AG04450 (cell line): ENCODE data around the gene SLC25A23. TPM values are rescaled to one million over a fixed set of nuclear protein-coding genes. Genes with fewer than 3 reads are reported as not detected.
A peak's percentile ranks its signal among the peaks of the same experiment; 100 is the strongest.

ENCODE experiments used
- CTCF ChIA-PET: fragments of 300-600, 350-600 bp; formaldehyde crosslinking; extraction: SDS; loops from one replicate; lab custom pipeline; 2022; ENCODE audit warnings: antibody characterized with exemption, inconsistent platforms; lab: Charles Lee
- POLR2A ChIA-PET: fragments of 350-600 bp; formaldehyde crosslinking; extraction: SDS; loops from one replicate; lab custom pipeline; 2021; ENCODE audit warnings: antibody characterized with exemption, inconsistent platforms; lab: Yijun Ruan, JAX
- DNase-seq: peaks from one replicate; pipeline ENCODE4 v3.0.0-alpha.2; 2011; ENCODE audit warnings: low read depth, low spot score
- H3K27ac ChIP-seq: one replicate; pipeline ENCODE4 v1.5.1; 2012; ENCODE audit warnings: low read depth, low read length, control low read depth
- H3K27me3 ChIP-seq: one replicate; pipeline ENCODE4 v1.6.0; 2012; ENCODE audit warnings: low read length; ENCODE audit not compliant: control insufficient read depth, insufficient read depth
- H3K4me3 ChIP-seq: 2 replicates; pipeline ENCODE4 v1.5.1; 2011; ENCODE audit warnings: mild to moderate bottlenecking, low read depth, low read length, control low read depth
- H3K9me3 ChIP-seq: 2 replicates; pipeline ENCODE4 v1.5.1; 2012; ENCODE audit warnings: low read length; ENCODE audit not compliant: control insufficient read depth, insufficient read depth
- polyA plus RNA-seq: library from polyadenylated mRNA; depleted of rRNA; stranded (reverse); fragments of >200 nt; gene quantifications from 2 replicates; pipeline ENCODE4 v1.2.3, GENCODE V29; 2011
- TF ChIP-seq, protein P1 (sequence below): IDR thresholded peaks from 2 replicates; pipeline ENCODE4 v1.5.1; 2011; ENCODE audit warnings: low read depth, low read length, control low read depth, inconsistent platforms

The SLC25A23 gene
- polyA plus RNA-seq, 1 experiment = 8.0 TPM

DNA sequence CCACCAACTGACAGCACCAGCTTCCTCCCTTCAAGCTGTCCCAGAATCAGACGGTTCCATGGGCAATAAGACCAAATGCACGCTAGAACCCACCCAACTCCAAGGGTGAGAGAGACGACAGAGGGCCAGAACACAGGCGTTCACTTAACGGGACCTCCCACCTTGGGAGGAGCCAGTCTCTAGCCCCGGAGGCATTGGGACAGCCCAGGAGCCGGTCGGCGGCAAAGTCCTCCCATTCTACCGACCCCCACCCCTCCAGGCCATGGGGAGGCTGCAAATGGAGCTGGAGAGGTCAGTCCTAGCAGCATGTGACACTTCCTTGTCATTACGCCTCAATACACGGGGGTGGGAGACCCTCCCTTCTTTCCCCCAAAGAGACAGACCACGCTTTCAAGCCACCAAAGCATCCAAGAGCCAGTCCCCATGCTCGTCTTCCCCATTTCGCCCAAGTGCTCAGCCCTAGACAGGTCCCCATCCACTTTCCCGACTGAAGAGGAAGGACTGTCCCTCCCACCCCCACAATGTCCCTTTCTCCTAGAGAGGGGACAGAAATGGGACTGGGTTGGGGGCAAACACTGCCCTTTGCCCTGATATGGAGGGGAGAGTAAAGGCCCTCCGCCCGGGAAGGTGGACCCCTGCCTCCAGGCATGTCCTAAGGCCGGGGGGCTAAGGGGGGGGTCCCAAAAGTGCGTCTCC, 35.9 kb downstream of the SLC25A23 start:
- H3K27me3 ChIP-seq = no peaks in the 10 kb centered on the region
- TF ChIP-seq, protein P1, sequence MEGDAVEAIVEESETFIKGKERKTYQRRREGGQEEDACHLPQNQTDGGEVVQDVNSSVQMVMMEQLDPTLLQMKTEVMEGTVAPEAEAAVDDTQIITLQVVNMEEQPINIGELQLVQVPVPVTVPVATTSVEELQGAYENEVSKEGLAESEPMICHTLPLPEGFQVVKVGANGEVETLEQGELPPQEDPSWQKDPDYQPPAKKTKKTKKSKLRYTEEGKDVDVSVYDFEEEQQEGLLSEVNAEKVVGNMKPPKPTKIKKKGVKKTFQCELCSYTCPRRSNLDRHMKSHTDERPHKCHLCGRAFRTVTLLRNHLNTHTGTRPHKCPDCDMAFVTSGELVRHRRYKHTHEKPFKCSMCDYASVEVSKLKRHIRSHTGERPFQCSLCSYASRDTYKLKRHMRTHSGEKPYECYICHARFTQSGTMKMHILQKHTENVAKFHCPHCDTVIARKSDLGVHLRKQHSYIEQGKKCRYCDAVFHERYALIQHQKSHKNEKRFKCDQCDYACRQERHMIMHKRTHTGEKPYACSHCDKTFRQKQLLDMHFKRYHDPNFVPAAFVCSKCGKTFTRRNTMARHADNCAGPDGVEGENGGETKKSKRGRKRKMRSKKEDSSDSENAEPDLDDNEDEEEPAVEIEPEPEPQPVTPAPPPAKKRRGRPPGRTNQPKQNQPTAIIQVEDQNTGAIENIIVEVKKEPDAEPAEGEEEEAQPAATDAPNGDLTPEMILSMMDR = no peak
- H3K27ac ChIP-seq = peak overlapping the region; percentile 47
- ChIA-PET POLR2A (interaction anchor here (0.6 kb wide), 1 partner anchor 787 kb away, joined by 3 read pairs; no protein-coding TSS in a partner anchor), CTCF (interaction anchor here (0.6 kb wide), 1 partner anchor 159 kb away, joined by 3 read pairs; no protein-coding TSS in a partner anchor)
- no peak for DNase-seq
- H3K4me3 ChIP-seq = peak overlapping the region; percentile 96
- H3K9me3 ChIP-seq = peaks cover 11% of the 10 kb centered on the region

DNA sequence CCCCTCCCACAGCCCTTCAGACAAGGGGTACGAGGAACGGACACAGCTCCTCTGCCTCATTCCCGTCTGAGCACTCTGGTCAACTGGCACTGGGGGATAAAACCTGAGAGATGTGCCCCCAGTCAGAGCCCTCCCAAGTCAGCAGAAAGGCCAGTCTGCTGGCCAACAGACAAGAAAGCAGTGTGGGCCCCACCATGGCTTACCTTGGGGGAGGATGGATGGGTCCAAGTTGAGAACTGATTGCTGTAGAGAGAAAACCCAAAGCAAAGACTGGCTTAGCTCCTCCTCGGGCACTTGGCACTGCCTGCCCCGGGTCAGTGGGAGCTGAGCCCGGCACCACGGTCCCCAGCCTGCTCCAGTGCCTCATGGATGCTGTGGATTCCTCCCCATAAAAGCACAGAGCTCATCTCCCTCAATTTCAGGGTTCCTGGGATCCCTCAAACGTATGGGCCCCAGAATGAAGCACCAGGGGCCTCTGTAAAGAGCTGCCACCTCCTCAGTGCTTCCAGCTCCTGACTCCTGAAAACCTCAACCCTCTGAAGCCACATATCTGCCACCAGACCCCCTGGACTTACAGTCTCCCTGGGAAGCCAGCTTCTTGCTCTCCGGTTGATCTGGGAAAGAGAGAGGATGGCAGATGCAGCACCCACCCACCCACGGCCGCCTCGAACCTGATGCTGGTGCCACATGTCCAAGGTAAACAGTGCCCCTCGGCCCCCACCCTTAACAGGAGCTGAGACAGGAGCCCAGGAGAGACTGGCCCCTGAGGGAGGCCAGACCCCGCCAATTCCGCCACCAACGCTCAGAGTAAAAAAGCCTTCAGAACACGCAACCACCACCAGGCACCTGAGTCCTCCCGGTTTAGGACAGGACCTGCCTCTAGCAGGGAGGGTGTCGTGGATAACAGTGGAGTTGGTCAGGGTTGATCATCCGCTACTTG, 38.2 kb downstream of the SLC25A23 start:
- Histone ChIP-seq H3K4me3 (no peak overlapping the region), H3K27me3 (no peaks in the 10 kb centered on the region), H3K27ac (peak overlapping the region; percentile 21), H3K9me3 (peaks cover 11% of the 10 kb centered on the region)
- TF ChIP-seq, protein P1 = no peak
- POLR2A ChIA-PET = no interaction called here
- CTCF ChIA-PET = no interaction called here
- DNase-seq = no peak

DNA sequence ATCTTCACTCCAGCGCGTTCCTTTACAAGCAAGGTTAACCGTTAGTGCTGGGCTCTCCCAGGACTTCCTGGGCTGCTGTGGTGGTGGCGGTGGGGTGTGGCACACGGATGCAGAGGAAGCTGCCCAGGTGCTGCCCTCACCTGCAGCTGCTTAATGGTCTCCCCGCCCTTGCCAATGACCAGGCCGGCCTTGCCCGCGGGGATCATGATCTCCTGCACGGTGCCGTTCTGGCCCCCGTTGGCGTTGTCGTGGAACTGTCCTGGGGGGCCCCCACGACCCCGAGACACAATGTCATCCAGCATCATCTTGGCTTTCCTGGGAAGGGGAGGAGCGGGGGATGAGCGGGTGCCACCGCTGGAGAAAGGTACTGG, 41.0 kb downstream of the SLC25A23 start:
- Histone ChIP-seq H3K9me3 (no peaks in the 10 kb centered on the region; the same call in 1 of the 2 replicates), H3K27ac (no peak overlapping the region), H3K4me3 (no peak overlapping the region), H3K27me3 (no peaks in the 10 kb centered on the region)
- ChIA-PET CTCF (no interaction called here), POLR2A (no interaction called here)
- TF ChIP-seq, protein P1 = no peak
- no peak for DNase-seq

DNA sequence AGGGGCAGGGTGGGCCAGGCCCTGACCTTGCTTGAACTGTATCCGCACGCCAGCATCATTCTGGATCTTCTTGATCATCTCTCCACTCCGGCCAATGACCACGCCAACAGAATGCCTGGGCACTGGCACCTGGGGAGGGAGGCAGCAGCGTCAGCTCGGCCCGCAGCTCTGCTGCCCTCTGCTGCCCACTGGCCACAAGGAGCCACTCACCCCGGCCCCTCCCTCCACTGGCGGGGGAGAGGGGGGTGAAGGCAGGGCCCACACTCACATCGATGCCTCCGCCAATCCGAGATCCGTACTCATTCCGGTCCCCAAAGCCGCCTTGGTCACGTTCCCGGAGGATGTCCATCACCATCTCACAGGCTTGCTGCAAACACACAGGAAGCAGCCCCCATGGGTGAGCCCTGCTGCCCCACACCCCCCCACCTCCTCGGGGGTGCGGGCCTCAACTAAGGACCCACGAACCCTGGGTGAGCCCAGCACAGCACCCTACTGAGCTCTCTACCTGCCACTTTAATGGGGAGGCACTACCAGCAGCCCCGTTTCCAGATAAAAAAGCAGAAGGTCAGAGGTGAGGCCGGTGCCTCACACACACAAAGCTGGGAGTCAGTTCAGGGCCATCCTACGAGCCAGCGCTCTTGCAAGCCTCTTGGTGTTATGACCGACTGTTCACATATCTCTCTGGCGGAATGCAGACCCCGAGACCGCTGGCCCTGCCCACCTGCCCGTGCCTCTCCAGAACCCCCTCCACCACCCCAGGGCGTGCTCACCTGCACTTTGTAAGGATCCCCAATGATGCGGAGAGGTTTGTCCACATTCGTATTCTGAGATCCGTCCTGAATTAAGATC, 41.7 kb downstream of the SLC25A23 start:
- TF ChIP-seq, protein P1 = peak; percentile 40
- CTCF ChIA-PET = interaction anchor here (0.6 kb wide), 1 partner anchor 47 kb away, joined by 4 read pairs; no protein-coding TSS in a partner anchor
- no peak for DNase-seq
- Histone ChIP-seq H3K9me3 (no peaks in the 10 kb centered on the region; the same call in 1 of the 2 replicates), H3K4me3 (no peak overlapping the region), H3K27ac (peak overlapping the region; percentile 31), H3K27me3 (no peaks in the 10 kb centered on the region)
- POLR2A ChIA-PET = interaction anchor here (1.0 kb wide), 1 partner anchor 15 kb away, joined by 3 read pairs; no protein-coding TSS in a partner anchor
